Neural progenitor cell (in vitro differentiated cells): ENCODE measurements around the gene TPM1. TPM values are rescaled to one million over a fixed set of nuclear protein-coding genes. Genes with fewer than 3 reads are reported as not detected.

Source experiments
- DNase-seq: peaks from one replicate; pipeline ENCODE4 v3.0.0-alpha.2; 2016; ENCODE audit warnings: low spot score
- H2AFZ ChIP-seq: fragments of 200-600 bp; sonication (generic); replicated peaks from 2 replicates; pipeline ENCODE4 v1.6.1; 2016; ENCODE audit warnings: antibody characterized with exemption
- H3F3A ChIP-seq: fragments of 200-600 bp; sonication (generic); 2 replicates; pipeline ENCODE4 v1.6.1; 2016; ENCODE audit warnings: antibody characterized with exemption, low read depth
- H3K27ac ChIP-seq: fragments of 200-600 bp; sonication (generic); 2 replicates; pipeline ENCODE4 v1.5.1; 2016; ENCODE audit warnings: mild to moderate bottlenecking
- H3K27me3 ChIP-seq: fragments of 200-600 bp; sonication (generic); 2 replicates; pipeline ENCODE4 v1.6.1; 2016; ENCODE audit warnings: mild to moderate bottlenecking, moderate library complexity
- H3K36me3 ChIP-seq: fragments of 200-600 bp; sonication (generic); 2 replicates; pipeline ENCODE4 v1.5.1; 2016
- H3K4me1 ChIP-seq: fragments of 200-600 bp; sonication (generic); 2 replicates; pipeline ENCODE4 v1.6.1; 2016; ENCODE audit warnings: mixed run types
- H3K4me2 ChIP-seq: fragments of 200-600 bp; sonication (generic); 2 replicates; pipeline ENCODE4 v1.6.1; 2016
- H3K4me3 ChIP-seq: fragments of 200-600 bp; sonication (generic); 2 replicates; pipeline ENCODE4 v1.5.1; 2016
- H3K79me2 ChIP-seq: fragments of 200-600 bp; sonication (generic); 2 replicates; pipeline ENCODE4 v1.6.1; 2016; ENCODE audit warnings: low read depth
- H3K9ac ChIP-seq: fragments of 200-600 bp; sonication (generic); 2 replicates; pipeline ENCODE4 v1.6.1; 2016
- H3K9me3 ChIP-seq: fragments of 200-600 bp; sonication (generic); 2 replicates; pipeline ENCODE4 v1.5.1; 2016; ENCODE audit warnings: low read depth
- H4K20me1 ChIP-seq: fragments of 200-600 bp; sonication (generic); 2 replicates; pipeline ENCODE4 v1.6.1; 2016; ENCODE audit warnings: low read depth
- H3K27ac Mint-ChIP-seq: 3 replicates; pipeline ENCODE4 v1.8.0; 2021; ENCODE audit warnings: mixed read lengths
- H3K27me3 Mint-ChIP-seq: 2 replicates; pipeline ENCODE4 v1.8.0; 2022; ENCODE audit warnings: low read depth, mild to moderate bottlenecking, inconsistent platforms, moderate library complexity, mixed read lengths; ENCODE audit not compliant: insufficient read depth
- H3K36me3 Mint-ChIP-seq: 3 replicates; pipeline ENCODE4 v1.8.0; 2021; ENCODE audit warnings: mixed read lengths
- H3K4me1 Mint-ChIP-seq: 3 replicates; pipeline ENCODE4 v1.8.0; 2021; ENCODE audit warnings: mixed read lengths
- H3K4me3 Mint-ChIP-seq: 3 replicates; pipeline ENCODE4 v1.8.0; 2021; ENCODE audit warnings: mild to moderate bottlenecking, moderate library complexity, mixed read lengths
- H3K9me3 Mint-ChIP-seq: 3 replicates; pipeline ENCODE4 v1.8.0; 2020; ENCODE audit warnings: mixed read lengths
- EZH2 ChIP-seq: fragments of 200-600 bp; sonication (generic); IDR thresholded peaks from 2 replicates; pipeline ENCODE4 v1.6.1; 2017; ENCODE audit warnings: antibody characterized with exemption, mild to moderate bottlenecking, moderate library complexity
- EZH2phosphoT487 ChIP-seq: fragments of 200-600 bp; sonication (generic); IDR thresholded peaks from 2 replicates; pipeline ENCODE4 v1.6.1; 2017; ENCODE audit warnings: antibody characterized with exemption
- total RNA-seq: library from RNA; depleted of rRNA; stranded (reverse); fragments of >200 nt; gene quantifications from 2 replicates; pipeline ENCODE4 v1.2.3, GENCODE V29; 2015; ENCODE audit warnings: low replicate concordance
- TF ChIP-seq, protein P1 (sequence below): fragments of 200-600 bp; sonication (generic); IDR thresholded peaks from 2 replicates; pipeline ENCODE4 v1.5.1; 2017; ENCODE audit warnings: antibody characterized with exemption, mild to moderate bottlenecking

The TPM1 gene
- total RNA-seq, 1 donor from 2014 or later = 623 TPM

DNA sequence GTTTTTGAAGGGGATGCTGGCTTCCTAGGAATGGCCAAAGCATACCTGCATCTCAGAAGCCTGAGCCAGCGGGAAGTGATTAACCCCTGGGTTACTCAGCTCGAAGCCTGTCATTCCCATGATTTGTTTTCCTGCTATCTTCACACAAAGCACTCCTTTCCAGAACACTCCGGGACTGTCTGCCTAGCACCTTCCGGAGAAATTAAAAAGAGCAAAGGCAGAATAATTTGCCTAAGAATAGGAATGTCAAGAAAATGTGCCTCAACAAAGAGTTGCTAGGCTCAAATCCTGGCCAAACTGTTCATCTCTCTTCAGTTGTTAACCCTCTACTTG is 34.1 kb downstream of the TPM1 start:
- Mint-ChIP-seq H3K4me1 (peaks cover 33% of the 10 kb centered on the region), H3K4me3 (no peak overlapping the region), H3K36me3 (peaks cover 10% of the 10 kb centered on the region), H3K27ac (no peak overlapping the region), H3K27me3 (peaks cover 9% of the 10 kb centered on the region), H3K9me3 (no peaks in the 10 kb centered on the region)
- Histone ChIP-seq H3K27ac (no peak overlapping the region), H3F3A (peaks cover 48% of the 10 kb centered on the region), H3K4me1 (peaks cover 37% of the 10 kb centered on the region), H3K9ac (no peak overlapping the region), H3K79me2 (no peaks in the 10 kb centered on the region), H3K27me3 (no peaks in the 10 kb centered on the region), H3K4me3 (no peak overlapping the region), H2AFZ (no peak overlapping the region), H3K4me2 (no peak overlapping the region), H3K36me3 (no peaks in the 10 kb centered on the region), H4K20me1 (no peaks in the 10 kb centered on the region), H3K9me3 (no peaks in the 10 kb centered on the region)
- no peak for DNase-seq
- TF ChIP-seq EZH2phosphoT487 (no peak), EZH2 (no peak)
- TF ChIP-seq, protein P1, sequence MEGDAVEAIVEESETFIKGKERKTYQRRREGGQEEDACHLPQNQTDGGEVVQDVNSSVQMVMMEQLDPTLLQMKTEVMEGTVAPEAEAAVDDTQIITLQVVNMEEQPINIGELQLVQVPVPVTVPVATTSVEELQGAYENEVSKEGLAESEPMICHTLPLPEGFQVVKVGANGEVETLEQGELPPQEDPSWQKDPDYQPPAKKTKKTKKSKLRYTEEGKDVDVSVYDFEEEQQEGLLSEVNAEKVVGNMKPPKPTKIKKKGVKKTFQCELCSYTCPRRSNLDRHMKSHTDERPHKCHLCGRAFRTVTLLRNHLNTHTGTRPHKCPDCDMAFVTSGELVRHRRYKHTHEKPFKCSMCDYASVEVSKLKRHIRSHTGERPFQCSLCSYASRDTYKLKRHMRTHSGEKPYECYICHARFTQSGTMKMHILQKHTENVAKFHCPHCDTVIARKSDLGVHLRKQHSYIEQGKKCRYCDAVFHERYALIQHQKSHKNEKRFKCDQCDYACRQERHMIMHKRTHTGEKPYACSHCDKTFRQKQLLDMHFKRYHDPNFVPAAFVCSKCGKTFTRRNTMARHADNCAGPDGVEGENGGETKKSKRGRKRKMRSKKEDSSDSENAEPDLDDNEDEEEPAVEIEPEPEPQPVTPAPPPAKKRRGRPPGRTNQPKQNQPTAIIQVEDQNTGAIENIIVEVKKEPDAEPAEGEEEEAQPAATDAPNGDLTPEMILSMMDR = no peak

DNA sequence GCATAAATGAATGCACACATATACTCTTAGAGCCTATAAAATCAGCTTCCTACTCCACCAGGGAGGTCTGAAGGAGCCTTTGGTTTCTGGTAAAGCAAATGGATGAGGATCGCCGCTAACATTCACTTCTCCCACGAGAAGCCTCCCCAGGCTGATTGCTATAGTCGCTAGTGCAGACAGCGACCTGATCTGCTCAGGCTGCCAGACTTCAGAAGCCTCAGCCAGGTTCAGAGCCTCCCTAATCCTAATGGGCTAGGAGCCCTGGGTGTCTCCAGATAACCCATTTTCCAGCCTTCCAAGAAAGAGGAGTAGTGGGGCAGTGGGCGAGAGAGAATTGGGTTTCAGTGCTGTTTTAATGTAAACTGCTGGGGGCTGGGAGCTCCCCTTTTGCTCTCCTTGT is 35.4 kb downstream of the TPM1 start:
- no peak overlapping the region for H3K4me3 ChIP-seq
- Mint-ChIP-seq H3K4me3 (no peak overlapping the region), H3K27ac (no peak overlapping the region), H3K36me3 (no peaks in the 10 kb centered on the region), H3K9me3 (no peaks in the 10 kb centered on the region), H3K27me3 (peaks cover 11% of the 10 kb centered on the region), H3K4me1 (peaks cover 39% of the 10 kb centered on the region)
- no peaks in the 10 kb centered on the region for H3K9me3 ChIP-seq
- H3K27me3 ChIP-seq = no peaks in the 10 kb centered on the region
- DNase-seq = peak; percentile 40
- H3K36me3 ChIP-seq = no peaks in the 10 kb centered on the region
- no peak overlapping the region for H2AFZ ChIP-seq
- H3K4me2 ChIP-seq = peak overlapping the region; percentile 36
- H3F3A ChIP-seq = peaks cover 40% of the 10 kb centered on the region
- H3K79me2 ChIP-seq = no peaks in the 10 kb centered on the region
- TF ChIP-seq EZH2phosphoT487 = no peak
- TF ChIP-seq, protein P1 = no peak
- no peak for TF ChIP-seq EZH2
- no peaks in the 10 kb centered on the region for H4K20me1 ChIP-seq
- no peak overlapping the region for H3K9ac ChIP-seq
- no peak overlapping the region for H3K27ac ChIP-seq
- H3K4me1 ChIP-seq = peaks cover 43% of the 10 kb centered on the region

DNA sequence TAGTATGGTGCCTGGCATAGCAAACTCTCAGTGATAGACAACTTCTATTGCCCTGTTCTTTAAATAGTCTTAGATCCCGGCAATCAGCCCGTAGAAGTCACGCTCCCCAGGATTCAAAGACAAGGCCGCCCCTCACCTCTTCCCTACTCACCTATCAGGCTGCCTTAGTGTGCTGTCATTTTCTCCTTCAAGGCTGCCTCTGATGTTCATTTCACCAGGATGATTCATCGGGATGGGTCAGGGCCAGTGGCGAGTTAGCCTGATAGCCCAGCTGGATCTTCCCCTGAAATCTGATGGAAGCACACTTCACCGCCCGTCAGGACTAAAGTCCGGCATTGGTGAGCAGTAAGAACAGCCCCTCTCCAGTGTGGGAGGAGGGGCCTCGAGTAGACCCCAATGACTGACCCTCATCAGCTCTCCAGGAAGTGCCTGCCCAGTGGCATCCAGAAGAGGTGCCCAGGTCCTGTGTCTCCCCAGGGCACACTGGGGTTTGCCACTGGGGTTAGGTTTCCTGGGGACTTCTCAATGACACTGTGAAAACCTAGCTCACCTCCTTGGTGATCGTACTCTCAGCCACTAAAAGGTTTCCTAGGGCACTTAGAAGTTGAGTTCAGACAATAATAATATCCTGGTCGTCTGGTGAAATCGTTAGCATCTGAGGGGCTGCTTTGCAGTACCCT is 37.5 kb downstream of the TPM1 start:
- no peak overlapping the region for H3K4me3 Mint-ChIP-seq
- no peak for TF ChIP-seq EZH2phosphoT487
- TF ChIP-seq, protein P1 = no peak
- no peak for TF ChIP-seq EZH2
- Histone ChIP-seq H3K36me3 (no peaks in the 10 kb centered on the region), H3F3A (peaks cover 28% of the 10 kb centered on the region), H3K4me3 (no peak overlapping the region), H2AFZ (no peak overlapping the region), H3K9ac (no peak overlapping the region), H3K79me2 (no peaks in the 10 kb centered on the region), H3K9me3 (no peaks in the 10 kb centered on the region), H3K27ac (no peak overlapping the region), H3K4me1 (peaks cover 43% of the 10 kb centered on the region), H4K20me1 (no peaks in the 10 kb centered on the region), H3K4me2 (no peak overlapping the region), H3K27me3 (no peaks in the 10 kb centered on the region)
- no peaks in the 10 kb centered on the region for H3K9me3 Mint-ChIP-seq
- H3K27me3 Mint-ChIP-seq = peaks cover 15% of the 10 kb centered on the region
- H3K27ac Mint-ChIP-seq = peak overlapping the region; percentile 42
- peaks cover 40% of the 10 kb centered on the region for H3K4me1 Mint-ChIP-seq
- no peaks in the 10 kb centered on the region for H3K36me3 Mint-ChIP-seq
- DNase-seq = no peak
